Neural progenitor cell (in vitro differentiated cells): ENCODE data around the gene IBA57. TPM values are rescaled to one million over a fixed set of nuclear protein-coding genes. Genes with fewer than 3 reads are reported as not detected.
A peak's percentile ranks its signal among the peaks of the same experiment; 100 is the strongest.

Experiments
- DNase-seq: peaks from one replicate; pipeline ENCODE4 v3.0.0-alpha.2; 2016; ENCODE audit warnings: low spot score
- H2AFZ ChIP-seq: fragments of 200-600 bp; sonication (generic); replicated peaks from 2 replicates; pipeline ENCODE4 v1.6.1; 2016; ENCODE audit warnings: antibody characterized with exemption
- H3F3A ChIP-seq: fragments of 200-600 bp; sonication (generic); 2 replicates; pipeline ENCODE4 v1.6.1; 2016; ENCODE audit warnings: antibody characterized with exemption, low read depth
- H3K27ac ChIP-seq: fragments of 200-600 bp; sonication (generic); 2 replicates; pipeline ENCODE4 v1.5.1; 2016; ENCODE audit warnings: mild to moderate bottlenecking
- H3K27me3 ChIP-seq: fragments of 200-600 bp; sonication (generic); 2 replicates; pipeline ENCODE4 v1.6.1; 2016; ENCODE audit warnings: mild to moderate bottlenecking, moderate library complexity
- H3K36me3 ChIP-seq: fragments of 200-600 bp; sonication (generic); 2 replicates; pipeline ENCODE4 v1.5.1; 2016
- H3K4me1 ChIP-seq: fragments of 200-600 bp; sonication (generic); 2 replicates; pipeline ENCODE4 v1.6.1; 2016; ENCODE audit warnings: mixed run types
- H3K4me2 ChIP-seq: fragments of 200-600 bp; sonication (generic); 2 replicates; pipeline ENCODE4 v1.6.1; 2016
- H3K4me3 ChIP-seq: fragments of 200-600 bp; sonication (generic); 2 replicates; pipeline ENCODE4 v1.5.1; 2016
- H3K79me2 ChIP-seq: fragments of 200-600 bp; sonication (generic); 2 replicates; pipeline ENCODE4 v1.6.1; 2016; ENCODE audit warnings: low read depth
- H3K9ac ChIP-seq: fragments of 200-600 bp; sonication (generic); 2 replicates; pipeline ENCODE4 v1.6.1; 2016
- H3K9me3 ChIP-seq: fragments of 200-600 bp; sonication (generic); 2 replicates; pipeline ENCODE4 v1.5.1; 2016; ENCODE audit warnings: low read depth
- H4K20me1 ChIP-seq: fragments of 200-600 bp; sonication (generic); 2 replicates; pipeline ENCODE4 v1.6.1; 2016; ENCODE audit warnings: low read depth
- H3K27ac Mint-ChIP-seq: 3 replicates; pipeline ENCODE4 v1.8.0; 2021; ENCODE audit warnings: mixed read lengths
- H3K27me3 Mint-ChIP-seq: 2 replicates; pipeline ENCODE4 v1.8.0; 2022; ENCODE audit warnings: low read depth, mild to moderate bottlenecking, inconsistent platforms, moderate library complexity, mixed read lengths; ENCODE audit not compliant: insufficient read depth
- H3K36me3 Mint-ChIP-seq: 3 replicates; pipeline ENCODE4 v1.8.0; 2021; ENCODE audit warnings: mixed read lengths
- H3K4me1 Mint-ChIP-seq: 3 replicates; pipeline ENCODE4 v1.8.0; 2021; ENCODE audit warnings: mixed read lengths
- H3K4me3 Mint-ChIP-seq: 3 replicates; pipeline ENCODE4 v1.8.0; 2021; ENCODE audit warnings: mild to moderate bottlenecking, moderate library complexity, mixed read lengths
- H3K9me3 Mint-ChIP-seq: 3 replicates; pipeline ENCODE4 v1.8.0; 2020; ENCODE audit warnings: mixed read lengths
- CTCF ChIP-seq: fragments of 200-600 bp; sonication (generic); IDR thresholded peaks from 2 replicates; pipeline ENCODE4 v1.5.1; 2017; ENCODE audit warnings: antibody characterized with exemption, mild to moderate bottlenecking
- EZH2 ChIP-seq: fragments of 200-600 bp; sonication (generic); IDR thresholded peaks from 2 replicates; pipeline ENCODE4 v1.6.1; 2017; ENCODE audit warnings: antibody characterized with exemption, mild to moderate bottlenecking, moderate library complexity
- EZH2phosphoT487 ChIP-seq: fragments of 200-600 bp; sonication (generic); IDR thresholded peaks from 2 replicates; pipeline ENCODE4 v1.6.1; 2017; ENCODE audit warnings: antibody characterized with exemption
- total RNA-seq: library from RNA; depleted of rRNA; stranded (reverse); fragments of >200 nt; gene quantifications from 2 replicates; pipeline ENCODE4 v1.2.3, GENCODE V29; 2015; ENCODE audit warnings: low replicate concordance

Gene IBA57
- total RNA-seq, 1 donor from 2014 or later: 2.2 TPM

GRCh38 chr1:228136901-228137300 lies 28.7 kb upstream of the IBA57 start:
- Histone ChIP-seq H3K27me3 (peaks cover 72% of the 10 kb centered on the region), H3K36me3 (no peaks in the 10 kb centered on the region), H3F3A (peaks cover 7% of the 10 kb centered on the region), H3K79me2 (peaks cover 16% of the 10 kb centered on the region), H2AFZ (no peak overlapping the region), H3K4me1 (peaks cover 6% of the 10 kb centered on the region), H3K27ac (no peak overlapping the region), H3K4me2 (no peak overlapping the region), H3K4me3 (no peak overlapping the region), H4K20me1 (peaks cover 11% of the 10 kb centered on the region), H3K9ac (no peak overlapping the region), H3K9me3 (no peaks in the 10 kb centered on the region)
- DNase-seq: no peak
- Mint-ChIP-seq H3K9me3 (no peaks in the 10 kb centered on the region), H3K4me3 (no peak overlapping the region), H3K27me3 (peaks cover 32% of the 10 kb centered on the region), H3K4me1 (peaks cover 10% of the 10 kb centered on the region), H3K27ac (no peak overlapping the region), H3K36me3 (no peaks in the 10 kb centered on the region)
- TF ChIP-seq CTCF: no peak
- no peak for TF ChIP-seq EZH2phosphoT487
- no peak for TF ChIP-seq EZH2

GRCh38 chr1:228139406-228139930 lies 26.1 kb upstream of the IBA57 start:
- Histone ChIP-seq H3K27me3 (peaks cover 46% of the 10 kb centered on the region), H2AFZ (peak overlapping the region; percentile 85), H3K4me1 (peaks cover 6% of the 10 kb centered on the region), H3K4me3 (peak overlapping the region; percentile 84), H3K36me3 (no peaks in the 10 kb centered on the region), H3K4me2 (peak overlapping the region; percentile 88), H3K9me3 (no peaks in the 10 kb centered on the region), H3F3A (peaks cover 7% of the 10 kb centered on the region), H3K9ac (no peak overlapping the region), H3K27ac (no peak overlapping the region), H3K79me2 (peaks cover 39% of the 10 kb centered on the region), H4K20me1 (peaks cover 11% of the 10 kb centered on the region)
- DNase-seq: no peak
- peaks cover 19% of the 10 kb centered on the region for H3K4me1 Mint-ChIP-seq
- no peaks in the 10 kb centered on the region for H3K9me3 Mint-ChIP-seq
- no peaks in the 10 kb centered on the region for H3K36me3 Mint-ChIP-seq
- H3K27ac Mint-ChIP-seq: peak overlapping the region; percentile 93
- peak overlapping the region; percentile 98 for H3K4me3 Mint-ChIP-seq
- TF ChIP-seq EZH2: no peak
- no peak for TF ChIP-seq EZH2phosphoT487
- TF ChIP-seq CTCF: no peak
- H3K27me3 Mint-ChIP-seq: peaks cover 24% of the 10 kb centered on the region

GRCh38 chr1:228139931-228140723 lies 25.5 kb upstream of the IBA57 start, which contains the start of gene GUK1:
TSS of gene GUK1 (plus strand) at chr1:228140279. CDS start at chr1:228140303, 24 bp downstream.
- H3K9me3 ChIP-seq: no peaks in the 10 kb centered on the region
- H3K27me3 ChIP-seq: peaks cover 40% of the 10 kb centered on the region
- peak within 1 kb of the TSS; percentile 85 for H2AFZ ChIP-seq
- H3F3A ChIP-seq: peaks cover 7% of the 10 kb centered on the region
- Mint-ChIP-seq H3K4me1 (peaks cover 19% of the 10 kb centered on the region), H3K36me3 (no peaks in the 10 kb centered on the region), H3K27ac (peak within 1 kb of the TSS; percentile 93), H3K9me3 (no peaks in the 10 kb centered on the region), H3K4me3 (peak within 1 kb of the TSS; percentile 98), H3K27me3 (peaks cover 19% of the 10 kb centered on the region)
- H3K4me1 ChIP-seq: peaks cover 6% of the 10 kb centered on the region
- H3K4me2 ChIP-seq: peak within 1 kb of the TSS; percentile 97
- peak within 1 kb of the TSS; percentile 84 for H3K4me3 ChIP-seq
- peaks cover 14% of the 10 kb centered on the region for H4K20me1 ChIP-seq
- peaks cover 44% of the 10 kb centered on the region for H3K79me2 ChIP-seq
- no peaks in the 10 kb centered on the region for H3K36me3 ChIP-seq
- peak within 1 kb of the TSS; percentile 99 for H3K9ac ChIP-seq
- peak; percentile 100 for DNase-seq
- H3K27ac ChIP-seq: peak within 1 kb of the TSS; percentile 97
- TF ChIP-seq EZH2phosphoT487 (no peak), CTCF (peak; percentile 32)
